GM23338 (cell line): Measurements from ENCODE around the gene TTC17. TPM values are rescaled to one million over a fixed set of nuclear protein-coding genes. Genes with fewer than 3 reads are reported as not detected.

Source experiments
- ATAC-seq: fragments of 200-7000 bp; cut with Tn5 transposase; 3 replicates; pipeline ENCODE4 v1.9.1; 2020
- DNase-seq: peaks from one replicate; pipeline ENCODE4 v3.0.0-alpha.2; 2015; ENCODE audit warnings: low spot score
- H2AFZ ChIP-seq: fragments of 200-600 bp; sonication (generic); 2 replicates; pipeline ENCODE4 v1.8.0; 2016; ENCODE audit warnings: antibody characterized with exemption, mild to moderate bottlenecking, moderate library complexity
- H3F3A ChIP-seq: fragments of 200-600 bp; sonication (generic); replicated peaks from 2 replicates; pipeline ENCODE4 v1.8.0; 2017; ENCODE audit warnings: antibody characterized with exemption, mixed run types, low read depth
- H3K27ac ChIP-seq: fragments of 200-600 bp; sonication (generic); 2 replicates; pipeline ENCODE4 v1.6.1; 2016; ENCODE audit warnings: low read depth
- H3K27me3 ChIP-seq: fragments of 200-600 bp; sonication (generic); 2 replicates; pipeline ENCODE4 v1.8.0; 2016; ENCODE audit warnings: mild to moderate bottlenecking, mixed run types, moderate library complexity; ENCODE audit not compliant: insufficient read depth
- H3K36me3 ChIP-seq: fragments of 200-600 bp; sonication (generic); 2 replicates; pipeline ENCODE4 v1.8.0; 2016; ENCODE audit warnings: mild to moderate bottlenecking; ENCODE audit not compliant: insufficient read depth
- H3K4me1 ChIP-seq: fragments of 200-600 bp; sonication (generic); 2 replicates; pipeline ENCODE4 v1.8.0; 2016; ENCODE audit warnings: mild to moderate bottlenecking, moderate library complexity; ENCODE audit not compliant: insufficient read depth
- H3K4me2 ChIP-seq: fragments of 200-600 bp; sonication (generic); 2 replicates; pipeline ENCODE4 v1.7.1; 2017; ENCODE audit warnings: mixed run types
- H3K4me3 ChIP-seq: fragments of 200-600 bp; sonication (generic); 2 replicates; pipeline ENCODE4 v1.6.1; 2016; ENCODE audit warnings: mixed run types
- H3K79me2 ChIP-seq: fragments of 200-600 bp; sonication (generic); replicated peaks from 2 replicates; pipeline ENCODE4 v1.8.0; 2017; ENCODE audit warnings: mild to moderate bottlenecking; ENCODE audit not compliant: insufficient read depth
- H3K9me2 ChIP-seq: fragments of 200-600 bp; sonication (generic); 2 replicates; pipeline ENCODE4 v1.8.0; 2017; ENCODE audit not compliant: insufficient read depth
- H4K20me1 ChIP-seq: fragments of 200-600 bp; sonication (generic); replicated peaks from 2 replicates; pipeline ENCODE4 v1.8.0; 2017; ENCODE audit warnings: mild to moderate bottlenecking; ENCODE audit not compliant: insufficient read depth
- H3K27ac Mint-ChIP-seq: 2 replicates; pipeline ENCODE4 v1.8.0; 2020; ENCODE audit warnings: inconsistent platforms, mild to moderate bottlenecking, moderate library complexity, mixed read lengths
- H3K27me3 Mint-ChIP-seq: 3 replicates; pipeline ENCODE4 v1.8.0; 2022; ENCODE audit warnings: low read depth, mild to moderate bottlenecking, moderate library complexity, mixed read lengths, inconsistent platforms; ENCODE audit not compliant: insufficient read depth, poor library complexity
- H3K36me3 Mint-ChIP-seq: 3 replicates; pipeline ENCODE4 v1.8.0; 2021; ENCODE audit warnings: low read depth, mild to moderate bottlenecking, inconsistent platforms, moderate library complexity, mixed read lengths
- H3K4me1 Mint-ChIP-seq: 3 replicates; pipeline ENCODE4 v1.8.0; 2020; ENCODE audit warnings: mild to moderate bottlenecking, inconsistent platforms, mixed read lengths
- H3K4me3 Mint-ChIP-seq: 3 replicates; pipeline ENCODE4 v1.8.0; 2021; ENCODE audit warnings: moderate library complexity, mild to moderate bottlenecking, inconsistent platforms, mixed read lengths
- H3K9me3 Mint-ChIP-seq: 3 replicates; pipeline ENCODE4 v1.8.0; 2020; ENCODE audit warnings: moderate library complexity, mild to moderate bottlenecking, inconsistent platforms, mixed read lengths
- CREB1 ChIP-seq: fragments of 250-450 bp; sonication (Bioruptor Pico); IDR thresholded peaks from 2 replicates; pipeline ENCODE4 v1.5.0; 2020; ENCODE audit warnings: low read depth, mild to moderate bottlenecking, moderate library complexity
- CTCF ChIP-seq, 2 experiments: fragments of 200-600 bp in 1 of 2; sonication (generic) in 1 of 2; conservative IDR thresholded peaks; 2 replicates each; pipeline versions ENCODE4 v1.5.1 to v1.6.1; 2016 to 2017; ENCODE audit warnings: antibody characterized with exemption in 2 of 2, low read depth in 2 of 2, mild to moderate bottlenecking in 2 of 2, moderate library complexity in 1 of 2
- ETS1 ChIP-seq: IDR thresholded peaks from 2 replicates; pipeline ENCODE4 v1.6.1; 2016; ENCODE audit warnings: antibody characterized with exemption
- EZH2 ChIP-seq: fragments of 200-600 bp; sonication (generic); IDR thresholded peaks from one replicate; pipeline ENCODE4 v1.8.0; 2017; ENCODE audit warnings: antibody characterized with exemption, mild to moderate bottlenecking, low read depth; ENCODE audit not compliant: unreplicated experiment
- EZH2phosphoT487 ChIP-seq: fragments of 200-600 bp; sonication (generic); IDR thresholded peaks from one replicate; pipeline ENCODE4 v1.8.1; 2018; ENCODE audit warnings: antibody characterized with exemption; ENCODE audit not compliant: unreplicated experiment
- JUNB ChIP-seq: IDR thresholded peaks from one replicate; pipeline ENCODE4 v1.6.1; 2016; ENCODE audit warnings: antibody characterized with exemption; ENCODE audit not compliant: unreplicated experiment
- NANOG ChIP-seq: IDR thresholded peaks from 2 replicates; pipeline ENCODE4 v1.6.1; 2016; ENCODE audit warnings: antibody characterized with exemption, borderline replicate concordance
- REST ChIP-seq: IDR thresholded peaks from one replicate; pipeline ENCODE4 v1.6.1; 2018; ENCODE audit warnings: antibody characterized with exemption; ENCODE audit not compliant: unreplicated experiment
- STAT1 ChIP-seq: IDR thresholded peaks from one replicate; pipeline ENCODE4 v1.6.1; 2016; ENCODE audit warnings: antibody characterized with exemption; ENCODE audit not compliant: unreplicated experiment
- ZNF114 ChIP-seq: fragments of 250-450 bp; sonication (Bioruptor Pico); IDR thresholded peaks from 2 replicates; pipeline ENCODE4 v1.5.0; 2020; ENCODE audit warnings: mild to moderate bottlenecking, moderate library complexity
- ZNF331 ChIP-seq: fragments of 250-450 bp; sonication (Bioruptor Pico); IDR thresholded peaks from 2 replicates; pipeline ENCODE4 v1.5.0; 2020; ENCODE audit warnings: low read depth, mild to moderate bottlenecking, moderate library complexity
- polyA plus RNA-seq: library from polyadenylated mRNA; unstranded; fragments of >200 nt; fragmentation: Nextera tagmentation; extraction: Ambion mirVana; gene quantifications from 2 replicates; pipeline ENCODE4 v1.2.1, GENCODE V29; 2016
- total RNA-seq: library from RNA; depleted of rRNA; stranded (reverse); fragments of >200 nt; shearing (Covaris generic); gene quantifications from 2 replicates; pipeline ENCODE4 v1.2.3, GENCODE V29; 2014

Gene TTC17
- total and polyA plus RNA-seq, 2 experiments from 2014 or later = 59.3 to 87.9 TPM

GRCh38 chr11:43408277-43408676 lies 49.6 kb downstream of the TTC17 start (continued):
- no peak for TF ChIP-seq CTCF (conservative IDR thresholded peaks at IDR 0.05; ENCODE audit: low read depth in 2 of 2)
- no peak for TF ChIP-seq EZH2
- TF ChIP-seq STAT1 = no peak
- TF ChIP-seq EZH2phosphoT487 = no peak
- no peak for TF ChIP-seq NANOG
- TF ChIP-seq JUNB = no peak
- TF ChIP-seq ZNF114 (CRISPR knock-in tag) = no peak
- no peak for TF ChIP-seq REST
- TF ChIP-seq ETS1 = no peak
- TF ChIP-seq ZNF331 (CRISPR knock-in tag) = no peak
- TF ChIP-seq CREB1 = no peak

- ATAC-seq (no peak), DNase-seq (no peak)
- no peaks in the 10 kb centered on the region for H3K79me2 ChIP-seq
- H3K27me3 ChIP-seq = no peaks in the 10 kb centered on the region
- H3K9me2 ChIP-seq = no peaks in the 10 kb centered on the region
- peaks cover 35% of the 10 kb centered on the region for H3K36me3 ChIP-seq
- H3K4me3 Mint-ChIP-seq = no peak overlapping the region
- H3K27ac ChIP-seq = no peak overlapping the region
- H3K4me1 ChIP-seq = no peaks in the 10 kb centered on the region
- H2AFZ ChIP-seq = no peak overlapping the region
- H4K20me1 ChIP-seq = no peaks in the 10 kb centered on the region
- no peaks in the 10 kb centered on the region for H3K4me1 Mint-ChIP-seq
- no peaks in the 10 kb centered on the region for H3K27me3 Mint-ChIP-seq
- no peak overlapping the region for H3K4me2 ChIP-seq
- no peak overlapping the region for H3K4me3 ChIP-seq
- H3K9me3 Mint-ChIP-seq = no peaks in the 10 kb centered on the region
- peaks cover 38% of the 10 kb centered on the region; the same call in 2 of the 3 replicates for H3K36me3 Mint-ChIP-seq
- no peaks in the 10 kb centered on the region for H3F3A ChIP-seq
- H3K27ac Mint-ChIP-seq = no peak overlapping the region
- no peak for TF ChIP-seq REST
Measured at GRCh38 chr11:43410394-43410793, 51.7 kb downstream of the TTC17 start.
